ENCODE data around the gene C2. TPM values are rescaled to one million over a fixed set of nuclear protein-coding genes. Genes with fewer than 3 reads are reported as not detected.

The C2 gene
- polyA plus RNA-seq, 1 of the 3 experiments (the other 2 are of a cell fraction) = 0.43 TPM

DNA sequence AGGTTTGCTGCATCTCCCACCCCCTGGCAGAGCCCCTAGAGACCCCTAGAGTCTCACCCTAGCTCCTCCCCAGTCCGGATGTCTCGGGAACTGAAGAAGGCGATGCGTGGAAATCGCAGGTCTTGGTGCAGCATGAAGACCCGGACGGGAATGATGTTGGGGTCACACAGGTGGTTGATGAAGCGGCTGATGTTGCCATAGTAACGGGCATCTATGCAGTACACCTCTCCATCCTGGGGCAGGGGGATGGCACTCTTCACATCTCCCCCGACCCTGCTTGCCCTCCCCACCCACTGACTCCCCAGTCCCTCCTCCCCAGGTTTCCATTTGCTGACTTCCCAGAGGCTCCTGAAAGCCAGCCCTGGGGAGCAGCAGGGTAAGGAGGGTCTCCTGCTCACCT, 46.9 kb upstream of the C2 start:
- TF ChIP-seq SIN3A (IDR thresholded peaks at IDR 0.05; ENCODE audit: borderline replicate concordance, low read depth, low read length) (no peak), MEF2A (IDR thresholded peaks at IDR 0.05; ENCODE audit: borderline replicate concordance, low read depth) (no peak), CHD2 (IDR thresholded peaks at IDR 0.05; ENCODE audit: low read length, partially characterized antibody) (no peak), NRF1 (IDR thresholded peaks at IDR 0.05; ENCODE audit: low read depth, low read length) (no peak), GABPA (IDR thresholded peaks at IDR 0.05; ENCODE audit: low read depth) (no peak), RXRA (IDR thresholded peaks at IDR 0.05; ENCODE audit: borderline replicate concordance, low read depth) (no peak), FOXJ3 (CRISPR knock-in tag; IDR thresholded peaks at IDR 0.05) (no peak), RCOR1 (IDR thresholded peaks at IDR 0.05; ENCODE audit: low read length) (no peak), FOXM1 (IDR thresholded peaks at IDR 0.05; ENCODE audit: low read depth) (no peak), FOSL2 (IDR thresholded peaks at IDR 0.05; ENCODE audit: borderline replicate concordance, low read depth) (no peak), RFX5 (IDR thresholded peaks at IDR 0.05; ENCODE audit: low read length) (no peak), RAD21 (IDR thresholded peaks at IDR 0.05; ENCODE audit: low read length) (no peak), EP300 (IDR thresholded peaks at IDR 0.05; ENCODE audit: borderline replicate concordance in 1 of 2, low read depth in 1 of 2, low read length in 1 of 2) (no peak), GATA2 (CRISPR knock-in tag; IDR thresholded peaks at IDR 0.05) (no peak)
- TF ChIP-seq, protein P1, sequence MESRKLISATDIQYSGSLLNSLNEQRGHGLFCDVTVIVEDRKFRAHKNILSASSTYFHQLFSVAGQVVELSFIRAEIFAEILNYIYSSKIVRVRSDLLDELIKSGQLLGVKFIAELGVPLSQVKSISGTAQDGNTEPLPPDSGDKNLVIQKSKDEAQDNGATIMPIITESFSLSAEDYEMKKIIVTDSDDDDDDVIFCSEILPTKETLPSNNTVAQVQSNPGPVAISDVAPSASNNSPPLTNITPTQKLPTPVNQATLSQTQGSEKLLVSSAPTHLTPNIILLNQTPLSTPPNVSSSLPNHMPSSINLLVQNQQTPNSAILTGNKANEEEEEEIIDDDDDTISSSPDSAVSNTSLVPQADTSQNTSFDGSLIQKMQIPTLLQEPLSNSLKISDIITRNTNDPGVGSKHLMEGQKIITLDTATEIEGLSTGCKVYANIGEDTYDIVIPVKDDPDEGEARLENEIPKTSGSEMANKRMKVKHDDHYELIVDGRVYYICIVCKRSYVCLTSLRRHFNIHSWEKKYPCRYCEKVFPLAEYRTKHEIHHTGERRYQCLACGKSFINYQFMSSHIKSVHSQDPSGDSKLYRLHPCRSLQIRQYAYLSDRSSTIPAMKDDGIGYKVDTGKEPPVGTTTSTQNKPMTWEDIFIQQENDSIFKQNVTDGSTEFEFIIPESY (IDR thresholded peaks at IDR 0.05; ENCODE audit: borderline replicate concordance, low read depth) = no peak
- TF ChIP-seq, protein P2, sequence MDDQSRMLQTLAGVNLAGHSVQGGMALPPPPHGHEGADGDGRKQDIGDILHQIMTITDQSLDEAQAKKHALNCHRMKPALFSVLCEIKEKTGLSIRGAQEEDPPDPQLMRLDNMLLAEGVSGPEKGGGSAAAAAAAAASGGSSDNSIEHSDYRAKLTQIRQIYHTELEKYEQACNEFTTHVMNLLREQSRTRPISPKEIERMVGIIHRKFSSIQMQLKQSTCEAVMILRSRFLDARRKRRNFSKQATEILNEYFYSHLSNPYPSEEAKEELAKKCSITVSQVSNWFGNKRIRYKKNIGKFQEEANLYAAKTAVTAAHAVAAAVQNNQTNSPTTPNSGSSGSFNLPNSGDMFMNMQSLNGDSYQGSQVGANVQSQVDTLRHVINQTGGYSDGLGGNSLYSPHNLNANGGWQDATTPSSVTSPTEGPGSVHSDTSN (IDR thresholded peaks at IDR 0.05) = no peak
- TF ChIP-seq, protein P3, sequence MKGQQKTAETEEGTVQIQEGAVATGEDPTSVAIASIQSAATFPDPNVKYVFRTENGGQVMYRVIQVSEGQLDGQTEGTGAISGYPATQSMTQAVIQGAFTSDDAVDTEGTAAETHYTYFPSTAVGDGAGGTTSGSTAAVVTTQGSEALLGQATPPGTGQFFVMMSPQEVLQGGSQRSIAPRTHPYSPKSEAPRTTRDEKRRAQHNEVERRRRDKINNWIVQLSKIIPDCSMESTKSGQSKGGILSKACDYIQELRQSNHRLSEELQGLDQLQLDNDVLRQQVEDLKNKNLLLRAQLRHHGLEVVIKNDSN (IDR thresholded peaks at IDR 0.05; ENCODE audit: borderline replicate concordance, low read depth) = no peak
- TF ChIP-seq, protein P4, sequence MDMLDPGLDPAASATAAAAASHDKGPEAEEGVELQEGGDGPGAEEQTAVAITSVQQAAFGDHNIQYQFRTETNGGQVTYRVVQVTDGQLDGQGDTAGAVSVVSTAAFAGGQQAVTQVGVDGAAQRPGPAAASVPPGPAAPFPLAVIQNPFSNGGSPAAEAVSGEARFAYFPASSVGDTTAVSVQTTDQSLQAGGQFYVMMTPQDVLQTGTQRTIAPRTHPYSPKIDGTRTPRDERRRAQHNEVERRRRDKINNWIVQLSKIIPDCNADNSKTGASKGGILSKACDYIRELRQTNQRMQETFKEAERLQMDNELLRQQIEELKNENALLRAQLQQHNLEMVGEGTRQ (IDR thresholded peaks at IDR 0.05; ENCODE audit: borderline replicate concordance, low read depth, low read length) = no peak
- POLR2A ChIA-PET = no interaction called here
- 92% methylated on average over 10 of the region's 10 CpGs for WGBS (ENCODE audit: low lambda C conversion rate)

More for the DNA sequence above, 46.9 kb upstream of the C2 start:
- Histone ChIP-seq H3K9me3 (no peaks in the 10 kb centered on the region), H3K9ac (no peak overlapping the region), H3K27ac (ENCODE audit: low read depth in 2 of 2, low read length in 1 of 2) (no peak overlapping the region), H3K9me2 (no peaks in the 10 kb centered on the region), H3K36me3 (replicated peaks in 1 of 2; ENCODE audit: control insufficient read depth in 1 of 2, insufficient read depth in 2 of 2, low read length in 1 of 2) (peaks cover 7 to 46% of the 10 kb centered on the region in 2 experiments), H3F3A (replicated peaks; ENCODE audit: insufficient read depth) (peaks cover 5% of the 10 kb centered on the region), H3K4me1 (ENCODE audit: control insufficient read depth in 1 of 2, insufficient read depth in 2 of 2, low read depth in 1 of 2, low read length in 1 of 2) (no peaks in the 10 kb centered on the region), H3K4me3 (ENCODE audit: low read depth in 2 of 2, low read length in 1 of 2) (no peak overlapping the region), H2AFZ (ENCODE audit: low read depth) (no peak overlapping the region), H4K20me1 (ENCODE audit: insufficient read depth) (no peaks in the 10 kb centered on the region), H3K27me3 (ENCODE audit: insufficient read depth) (no peaks in the 10 kb centered on the region), H3K79me2 (ENCODE audit: insufficient read depth) (no peaks in the 10 kb centered on the region), H3K4me2 (no peak overlapping the region)
- CTCF ChIA-PET = interaction anchor here (1.1 to 1.6 kb wide), 2 partner anchors 9 to 17 kb away, joined by 5 to 7 read pairs; no protein-coding TSS in a partner anchor
- no peak for DNase-seq

Measured in SK-N-SH (cell line).